Endothelial cell of umbilical vein (primary cell): ENCODE data around the gene MIER2.

ENCODE experiments used
- CTCF ChIP-seq, 2 donors: IDR thresholded peaks; 1 replicate in 1 of 2; 2 replicates in 1 of 2; pipeline ENCODE4 v1.5.1; 2011; ENCODE audit warnings: low read length in 2 of 2, mild to moderate bottlenecking in 2 of 2, moderate library complexity in 2 of 2, control low read depth in 1 of 2, inconsistent platforms in 1 of 2, low read depth in 1 of 2; ENCODE audit not compliant: insufficient read depth in 1 of 2; ENCODE audit errors: extremely low read depth in 1 of 2
- EZH2 ChIP-seq: IDR thresholded peaks from 2 replicates; pipeline ENCODE4 v1.6.1; 2012; ENCODE audit warnings: borderline replicate concordance, low read depth, mild to moderate bottlenecking, moderate library complexity, low read length, inconsistent platforms; ENCODE audit not compliant: severe bottlenecking
- POLR2A ChIP-seq: IDR thresholded peaks from 2 replicates; pipeline ENCODE4 v1.6.1; 2012; ENCODE audit warnings: low read depth, mild to moderate bottlenecking, control low read depth, low read length
- POLR2AphosphoS5 ChIP-seq: IDR thresholded peaks from 2 replicates; pipeline ENCODE4 v1.6.1; 2012; ENCODE audit warnings: low read depth, mild to moderate bottlenecking, control low read depth, low read length, moderate library complexity; ENCODE audit not compliant: insufficient read depth

- TF ChIP-seq POLR2A (no peak), POLR2AphosphoS5 (no peak), CTCF (IDR thresholded peaks at IDR 0.05; ENCODE audit: extremely low read depth in 1 of 2, insufficient read depth in 1 of 2, low read depth in 1 of 2, low read length in 2 of 2) (no peak), EZH2 (no peak)
These were observed 29.0 kb upstream of the MIER2 start for GRCh38 chr19:373391-374182.
